HG02852 (cell line): ENCODE measurements around the gene PRAMEF10.
"Not testable (repeated sequence)": the region's sequence is repeated elsewhere in the genome, so short reads cannot be mapped to it uniquely, and the experiment has no call there.

Experiments used
- ATAC-seq: cut with Tn5 transposase; IDR thresholded peaks from one replicate; pipeline ENCODE4 v1.9.1; 2021; ENCODE audit warnings: mild to moderate bottlenecking, moderate library complexity; ENCODE audit not compliant: unreplicated experiment

PRAMEF10 gene, protein sequence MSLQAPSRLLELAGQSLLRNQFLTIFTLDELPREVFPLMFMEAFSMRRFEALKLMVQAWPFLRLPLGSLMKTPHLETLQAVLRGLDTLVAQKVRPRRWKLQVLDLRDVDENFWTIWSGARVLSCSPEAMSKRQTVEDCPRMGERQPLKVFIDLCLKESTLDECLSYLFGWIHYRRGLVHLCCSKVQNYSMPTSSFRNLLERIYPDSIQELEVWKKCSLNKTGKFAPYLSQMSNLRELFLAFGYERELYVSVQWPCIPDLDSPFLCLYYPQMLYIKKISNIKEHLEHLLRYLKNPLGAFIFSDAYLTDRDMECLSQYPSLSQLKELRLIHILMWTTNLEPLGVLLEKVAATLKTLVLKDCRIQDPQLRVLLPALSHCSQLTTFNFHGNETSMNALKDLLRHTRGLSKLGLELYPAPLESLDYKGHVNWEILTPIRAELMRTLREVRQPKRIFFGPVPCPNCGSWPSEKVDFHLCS

DNA sequence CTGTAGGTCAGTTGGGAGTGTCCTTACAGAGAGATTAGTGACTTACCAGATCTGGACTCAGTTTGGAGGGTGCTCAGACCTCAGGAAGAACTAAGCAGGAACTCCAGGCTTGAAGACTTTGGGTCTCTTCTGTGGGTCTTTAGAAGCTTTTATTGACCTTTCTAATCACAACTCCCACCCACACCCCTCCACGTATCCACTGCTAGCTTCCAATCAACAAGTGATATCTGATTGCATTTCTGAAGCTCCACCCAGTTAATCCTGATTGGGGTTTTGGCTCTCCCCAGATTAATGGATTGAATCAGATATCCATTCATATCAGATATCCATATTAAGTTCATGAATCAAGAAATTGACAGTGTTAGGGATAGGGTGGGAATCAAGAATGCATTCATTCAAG, at the start of gene PRAMEF10:
TSS of gene PRAMEF10 (minus strand) at position 101 of the 400 bp plus-strand sequence. CDS start 2,423 bp downstream, outside the sequence.
- ATAC-seq, result not testable (repeated sequence)

DNA sequence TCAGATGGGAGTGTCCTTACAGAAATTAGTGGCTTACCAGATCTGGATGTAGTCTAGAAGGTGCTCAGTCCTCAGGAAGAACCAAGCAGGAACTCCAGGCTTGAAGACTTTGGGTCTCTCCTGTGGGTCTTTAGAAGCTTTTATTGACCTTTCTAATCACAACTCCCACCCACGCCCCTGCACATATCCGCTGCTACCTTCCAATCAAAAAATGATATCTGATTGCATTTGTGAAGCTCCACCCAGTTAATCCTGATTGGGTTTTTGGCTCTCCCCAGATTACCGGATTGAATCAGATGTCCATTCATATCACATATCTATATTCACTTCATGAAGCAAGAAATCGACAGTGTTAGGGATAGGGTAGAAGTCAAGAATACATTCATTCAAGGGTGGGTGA, 49.4 kb upstream of the PRAMEF10 start, which contains the start of gene PRAMEF6:
TSS of gene PRAMEF6 (minus strand) at position 101 of the 400 bp plus-strand sequence. CDS start 5,062 bp downstream, outside the sequence.
- not testable (repeated sequence) for ATAC-seq

DNA sequence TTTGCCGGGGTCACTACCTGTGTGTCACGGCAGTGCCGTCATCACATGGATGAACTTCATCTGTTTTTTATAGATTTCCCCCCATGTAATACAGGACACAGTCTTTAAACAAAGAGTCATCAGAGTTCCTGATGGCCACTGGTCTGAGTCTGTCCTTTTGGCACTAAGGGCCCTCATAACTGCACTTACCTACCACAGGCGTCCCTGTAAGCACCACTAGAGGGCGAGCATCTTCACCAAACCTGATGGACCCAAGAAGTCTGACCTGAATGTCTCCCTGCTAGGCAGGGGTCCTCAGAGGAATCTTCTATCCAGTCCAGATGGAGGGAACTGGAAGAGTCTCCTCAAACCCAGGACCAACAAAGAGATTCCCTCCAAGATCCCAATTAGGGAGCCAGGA, 26.3 kb upstream of the PRAMEF10 start:
- ATAC-seq, result not testable (repeated sequence)

DNA sequence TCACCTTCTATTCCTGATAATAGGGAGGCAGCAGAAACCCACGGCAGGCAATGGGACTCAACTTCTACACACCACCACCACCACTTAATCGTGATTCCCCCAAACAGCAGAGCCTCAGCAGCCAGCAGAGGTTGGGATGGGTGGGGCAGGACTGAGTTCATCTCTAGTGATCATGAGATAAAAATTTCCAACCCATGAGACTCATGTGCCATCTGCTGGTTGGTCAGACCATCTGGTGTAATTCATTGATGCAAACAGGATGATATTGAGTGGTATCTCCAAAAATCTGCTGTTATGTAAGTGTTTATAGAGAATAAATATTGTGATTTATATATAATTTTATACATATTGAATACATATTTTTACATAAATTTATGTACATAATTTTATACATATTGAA, 23.7 kb upstream of the PRAMEF10 start:
- not testable (repeated sequence) for ATAC-seq

DNA sequence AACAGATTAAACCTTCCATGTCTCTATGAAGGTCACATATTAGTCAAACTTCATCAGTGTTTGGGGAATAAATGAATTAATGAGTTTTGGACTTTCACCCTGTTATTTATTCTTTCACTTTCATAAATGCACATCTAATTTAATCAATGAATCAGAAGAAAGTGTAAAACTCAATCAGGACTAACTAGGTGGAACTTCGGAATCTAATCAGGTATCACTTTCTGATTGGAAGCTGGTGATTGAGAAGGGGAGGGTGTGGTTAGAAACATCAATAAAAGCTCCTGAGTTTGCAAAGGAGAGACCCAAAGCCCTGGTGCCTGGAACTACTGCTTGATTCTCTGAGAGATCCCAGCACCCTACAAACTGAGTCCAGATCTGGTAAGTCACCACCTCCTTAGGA, 18.2 kb upstream of the PRAMEF10 start, which contains the start of gene PRAMEF7:
TSS of gene PRAMEF7 (plus strand) at position 301 of the 400 bp plus-strand sequence. CDS start 1,083 bp downstream, outside the sequence.
- not testable (repeated sequence) for ATAC-seq

DNA sequence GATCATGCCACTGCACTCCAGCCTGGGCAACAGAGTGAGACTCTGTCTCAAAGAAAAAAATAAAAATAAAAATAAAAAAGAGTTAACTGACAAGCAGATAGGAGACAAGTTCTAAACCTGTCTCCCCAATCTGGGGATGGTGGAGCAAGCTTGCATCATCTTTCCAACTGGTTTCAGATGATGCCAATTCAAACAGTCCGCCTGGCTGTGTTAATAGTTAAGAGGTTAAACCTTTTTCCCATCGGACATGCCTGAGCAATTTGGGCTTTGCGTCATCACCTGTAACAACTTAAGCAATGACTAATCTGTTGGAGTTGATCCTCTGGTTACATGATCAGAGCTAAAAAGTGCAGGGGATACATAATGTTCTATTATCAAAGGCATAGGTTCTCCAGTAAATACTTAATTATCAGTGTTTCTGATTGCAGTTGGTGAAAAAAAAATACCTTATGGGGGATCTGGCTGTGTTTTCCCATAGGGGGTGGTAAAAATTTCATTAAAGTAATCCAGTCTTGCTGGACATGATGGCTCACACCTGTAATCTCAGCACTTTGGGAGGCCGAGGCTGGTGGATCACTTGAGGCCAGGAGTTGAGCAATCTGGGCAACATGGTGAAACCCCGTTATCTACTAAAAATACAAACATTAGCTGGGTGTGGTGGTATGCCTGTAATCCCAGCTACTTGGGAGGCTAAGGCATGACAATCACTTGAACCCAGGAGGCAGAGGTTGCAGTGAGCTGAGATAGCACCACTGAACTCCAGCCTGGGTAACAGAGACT, 5.9 kb upstream of the PRAMEF10 start:
- ATAC-seq, result not testable (repeated sequence)

DNA sequence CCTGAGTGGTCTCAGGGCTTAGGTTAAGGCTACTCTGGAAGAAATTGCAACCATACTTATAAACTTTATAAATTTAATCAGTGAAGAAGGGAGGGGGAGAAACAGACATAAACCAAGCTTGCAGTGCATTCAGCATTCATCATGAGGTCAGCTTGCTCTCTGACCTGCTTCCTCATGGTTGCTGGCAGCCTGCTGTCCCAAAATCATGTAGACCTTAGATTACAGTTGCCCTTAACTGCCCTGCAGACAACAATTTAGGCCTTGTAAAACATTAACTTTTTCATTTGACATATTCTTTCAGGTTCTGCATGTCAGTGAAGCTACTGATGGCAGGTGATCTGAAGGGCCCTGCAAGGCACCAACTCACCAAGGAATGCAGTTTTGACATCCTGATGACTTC, 1.1 kb upstream of the PRAMEF10 start:
- not testable (repeated sequence) for ATAC-seq

DNA sequence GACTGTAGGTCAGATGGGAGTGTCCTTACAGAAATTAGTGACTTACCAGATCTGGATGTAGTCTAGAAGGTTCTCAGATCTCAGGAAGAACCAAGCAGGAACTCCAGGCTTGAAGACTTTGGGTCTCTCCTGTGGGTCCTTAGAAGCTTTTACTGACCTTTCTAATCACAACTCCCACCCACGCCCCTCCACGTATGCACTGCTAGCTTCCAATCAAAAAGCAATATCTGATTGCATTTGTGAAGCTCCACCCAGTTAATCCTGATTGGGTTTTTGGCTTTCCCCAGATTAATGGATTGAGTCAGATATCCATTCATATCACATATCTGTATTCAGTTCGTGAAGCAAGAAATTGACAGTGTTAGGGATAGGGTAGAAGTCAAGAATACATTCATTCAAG, 12.0 kb downstream of the PRAMEF10 start, which contains the start of gene PRAMEF4:
TSS of gene PRAMEF4 (minus strand) at position 101 of the 400 bp plus-strand sequence. CDS start 2,807 bp downstream, outside the sequence.
- ATAC-seq, result not testable (repeated sequence)

DNA sequence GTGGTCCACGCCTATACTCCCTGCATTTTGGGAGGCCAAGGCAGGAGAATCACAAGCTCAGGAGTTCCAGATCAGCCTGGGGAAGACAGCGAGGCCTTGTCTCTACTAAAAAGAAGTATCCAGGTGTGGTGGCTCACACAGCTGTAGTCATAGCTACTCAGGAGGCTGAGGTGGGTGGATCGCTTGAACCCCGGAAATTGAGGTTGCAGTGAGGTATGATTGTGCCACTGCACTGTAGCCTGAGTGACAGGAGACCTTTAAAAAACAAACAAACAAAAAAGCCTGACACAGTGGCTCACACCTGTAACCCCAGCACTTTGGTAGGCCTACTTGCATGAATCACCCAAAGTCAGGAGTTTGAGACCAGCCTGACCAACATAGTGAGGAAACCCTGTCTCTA, 19.6 kb downstream of the PRAMEF10 start:
- not testable (repeated sequence) for ATAC-seq

DNA sequence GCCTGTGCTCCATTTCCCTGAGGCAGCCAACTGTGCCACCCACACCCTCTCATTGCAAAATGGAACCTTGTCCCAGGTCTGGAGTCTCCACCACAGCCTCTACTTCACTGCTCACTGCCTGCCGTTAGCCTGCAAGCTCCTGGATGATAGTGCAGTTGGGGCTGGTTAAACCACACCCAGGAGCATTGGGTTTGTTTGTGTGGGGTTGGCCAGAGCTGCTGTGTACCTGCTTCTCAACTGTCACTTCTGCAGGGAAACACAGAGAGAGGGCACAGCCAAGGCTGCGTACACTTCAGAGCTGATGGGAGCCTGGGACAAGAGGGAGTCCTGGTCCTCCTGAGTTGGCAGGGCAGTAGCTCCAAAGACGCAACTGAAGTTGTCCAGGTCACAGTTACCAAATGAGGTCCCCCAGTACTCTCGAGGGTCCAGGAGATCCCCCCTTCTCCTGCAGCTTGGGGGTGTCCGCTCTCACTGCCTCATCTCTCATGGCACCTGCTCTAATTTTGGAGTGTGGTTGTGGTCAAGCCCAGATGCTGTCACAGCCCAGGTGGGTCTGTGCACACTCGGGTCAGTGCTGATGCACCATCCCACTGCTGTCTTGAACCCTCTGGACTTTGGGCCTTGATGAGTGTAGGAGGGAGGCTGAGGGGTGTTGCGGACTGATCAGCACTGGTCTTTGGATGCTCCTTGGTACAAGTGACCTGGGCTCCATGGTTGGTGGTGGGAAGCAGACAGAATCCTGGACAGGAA, 34.8 kb downstream of the PRAMEF10 start:
- ATAC-seq, result not testable (repeated sequence)

DNA sequence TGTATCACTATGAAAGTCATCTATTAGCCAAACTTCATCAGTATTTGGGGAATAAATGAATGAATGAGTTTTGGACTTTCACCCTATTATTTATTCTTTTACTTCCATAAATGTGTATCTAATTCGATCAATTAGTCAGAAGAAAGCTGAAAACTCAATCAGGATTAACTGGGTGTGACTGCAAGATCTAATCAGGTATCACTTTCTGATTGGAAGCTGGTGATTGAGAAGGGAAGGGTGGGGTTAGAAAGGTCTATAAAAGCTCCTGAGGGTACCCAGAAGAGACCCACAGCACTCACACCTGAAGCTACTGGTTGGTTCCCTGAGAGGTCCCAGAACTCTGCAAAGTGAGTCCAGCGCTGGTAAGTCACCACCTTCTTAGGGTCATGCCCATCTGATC, 41.3 kb downstream of the PRAMEF10 start, which contains the start of gene PRAMEF2:
TSS of gene PRAMEF2 (plus strand) at position 301 of the 400 bp plus-strand sequence. CDS start 1,924 bp downstream, outside the sequence.
- ATAC-seq, result not testable (repeated sequence)

DNA sequence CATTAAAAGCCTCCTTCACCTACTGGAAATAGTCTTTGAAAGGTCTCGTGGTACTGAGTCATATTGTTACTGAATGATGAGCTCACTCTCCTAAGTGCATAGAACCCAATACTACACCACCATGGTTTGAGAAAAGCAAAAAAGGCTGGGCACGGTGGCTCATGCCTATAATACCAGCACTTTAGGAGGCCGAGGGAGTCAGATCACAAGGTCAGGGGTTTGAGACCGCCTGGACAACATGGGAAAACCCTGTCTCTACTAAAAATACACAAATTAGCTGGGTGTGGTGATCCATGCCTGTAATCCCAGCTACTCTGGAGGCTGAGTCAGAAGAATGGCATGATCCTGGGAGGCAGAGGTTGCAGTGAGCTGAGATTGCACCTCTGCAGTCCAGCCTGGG, 46.3 kb downstream of the PRAMEF10 start:
- no peak for ATAC-seq

DNA sequence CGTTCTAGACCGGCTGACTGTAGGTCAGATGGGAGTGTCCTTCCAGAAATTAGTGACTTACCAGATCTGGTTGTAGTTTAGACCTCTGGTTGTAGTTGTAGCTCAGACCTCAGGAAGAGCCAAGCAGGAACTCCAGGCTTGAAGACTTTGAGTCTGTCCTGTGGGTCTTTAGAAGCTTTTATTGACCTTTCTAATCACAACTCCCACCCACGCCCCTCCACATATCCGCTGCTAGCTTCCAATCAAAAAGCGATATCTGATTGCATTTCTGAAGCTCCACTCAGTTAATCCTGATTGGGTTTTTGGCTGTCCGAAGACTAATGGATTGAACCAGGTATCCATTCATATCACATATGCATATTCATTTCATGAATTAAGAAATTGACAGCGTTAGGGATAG, 49.5 kb downstream of the PRAMEF10 start, which contains the start of gene HNRNPCL1:
TSS of gene HNRNPCL1 (minus strand) at position 101 of the 400 bp plus-strand sequence. CDS start 431 bp downstream, outside the sequence.
- ATAC-seq, result not testable (repeated sequence)
